Stimulated activated CD8-positive, alpha-beta memory T cell treated with anti-CD3 and anti-CD28 coated beads, Interleukin-12 subunit alpha, Interleukin-12 subunit beta, amount 100 ng/mL, for 24 hours (primary cell): ENCODE results near the gene MIS12.

Experiments used
- DNase-seq: peaks from one replicate; pipeline ENCODE4 v3.0.0-alpha.2; 2020; ENCODE audit errors: extremely low read depth

The MIS12 gene

GRCh38 chr17:5499476-5500231, 13.3 kb downstream of the MIS12 start:
- no peak for DNase-seq

GRCh38 chr17:5500247-5500588, 13.9 kb downstream of the MIS12 start:
- DNase-seq: no peak

- peak; percentile 50 for DNase-seq
These were observed 14.4 kb downstream of the MIS12 start for GRCh38 chr17:5500589-5501391.

DNA sequence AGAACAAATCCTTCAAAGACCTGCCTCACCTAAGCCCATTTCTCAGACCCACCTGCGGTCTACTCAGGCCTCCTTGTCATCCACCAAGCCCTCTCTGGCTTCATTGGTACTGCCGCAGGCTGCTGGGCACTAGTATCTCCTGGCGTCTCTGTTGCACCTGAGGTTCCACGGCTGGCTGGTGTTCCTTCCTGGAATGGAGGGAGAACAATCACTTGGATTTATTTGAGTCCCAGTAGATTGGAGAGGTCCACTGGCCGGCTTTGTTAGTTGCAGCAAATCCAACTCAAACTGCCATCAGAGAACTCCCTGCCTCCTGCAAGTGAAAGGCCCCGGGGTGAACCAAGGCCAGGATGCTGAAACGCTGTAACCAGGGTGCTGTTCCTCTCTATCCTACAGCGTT, 15.3 kb downstream of the MIS12 start:
- DNase-seq: no peak

DNA sequence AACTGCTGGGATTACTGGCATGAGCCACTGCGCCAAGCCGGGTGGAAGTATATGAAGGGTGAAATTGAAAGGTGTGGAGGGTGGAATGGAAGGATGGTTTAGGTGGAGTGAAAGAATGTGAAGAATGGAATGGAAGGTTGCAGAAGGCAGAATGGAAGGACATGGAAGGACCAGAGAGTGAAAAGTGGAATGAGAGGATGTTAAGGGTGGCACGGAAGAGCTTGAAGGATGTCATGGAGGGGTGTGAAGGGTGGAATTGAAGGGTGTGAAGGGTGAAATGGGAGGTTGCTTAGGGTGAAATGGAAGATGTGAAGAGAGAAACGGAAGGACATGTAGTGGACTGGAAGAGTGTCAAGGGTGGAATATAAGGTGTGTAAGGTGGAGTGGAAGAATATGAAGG, 16.2 kb downstream of the MIS12 start:
- DNase-seq: no peak

- no peak for DNase-seq
These were observed 19.9 kb downstream of the MIS12 start for GRCh38 chr17:5506307-5506706.

DNA sequence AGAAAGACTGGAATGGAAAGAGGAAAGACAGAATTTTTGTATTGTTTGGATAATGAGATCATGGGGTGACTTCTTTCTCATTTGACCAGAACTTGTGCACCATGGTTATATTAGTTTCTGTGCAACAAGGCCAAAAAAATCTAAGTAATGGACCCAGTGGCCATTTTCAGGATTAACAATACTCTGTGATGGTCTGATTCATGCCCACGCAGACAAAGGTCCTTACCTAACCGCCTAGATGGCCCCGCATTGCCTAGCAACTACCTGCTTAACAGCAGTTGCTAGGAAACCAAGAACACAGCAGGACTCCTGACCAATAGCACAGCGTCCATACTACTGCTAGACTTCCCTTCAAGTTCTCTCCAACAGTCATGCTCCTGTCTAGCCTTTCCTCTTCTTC, 22.4 kb downstream of the MIS12 start:
- DNase-seq: no peak

DNA sequence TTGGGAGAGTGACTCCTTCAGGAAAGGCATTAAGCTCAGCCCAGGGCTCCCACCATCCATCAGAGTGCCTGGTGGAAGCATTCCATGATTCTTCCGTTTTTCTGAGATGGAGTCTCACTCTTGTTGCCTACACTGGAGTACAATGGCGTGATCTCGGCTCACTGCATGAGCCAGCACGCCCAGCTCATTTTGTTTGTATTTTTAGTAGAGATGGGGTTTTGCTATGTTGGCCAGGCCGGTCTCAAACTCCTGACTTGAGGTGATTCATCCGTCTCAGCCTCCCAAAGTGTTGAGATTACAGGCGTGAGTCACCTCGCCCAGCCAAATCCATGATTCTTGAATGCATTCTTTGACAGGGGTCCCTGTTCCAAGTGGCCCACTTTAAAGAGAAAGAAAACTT, 23.1 kb downstream of the MIS12 start:
- DNase-seq: no peak

GRCh38 chr17:5510771-5511170, 24.4 kb downstream of the MIS12 start:
- DNase-seq: no peak

GRCh38 chr17:5511401-5512225, 25.2 kb downstream of the MIS12 start:
- no peak for DNase-seq

GRCh38 chr17:5513628-5514027, 27.3 kb downstream of the MIS12 start:
- no peak for DNase-seq

GRCh38 chr17:5514976-5515375, 28.6 kb downstream of the MIS12 start:
- DNase-seq: no peak

GRCh38 chr17:5516060-5516792, 29.9 kb downstream of the MIS12 start:
- no peak for DNase-seq

- DNase-seq: no peak
These were observed 36.1 kb downstream of the MIS12 start for GRCh38 chr17:5522476-5522875.

DNA sequence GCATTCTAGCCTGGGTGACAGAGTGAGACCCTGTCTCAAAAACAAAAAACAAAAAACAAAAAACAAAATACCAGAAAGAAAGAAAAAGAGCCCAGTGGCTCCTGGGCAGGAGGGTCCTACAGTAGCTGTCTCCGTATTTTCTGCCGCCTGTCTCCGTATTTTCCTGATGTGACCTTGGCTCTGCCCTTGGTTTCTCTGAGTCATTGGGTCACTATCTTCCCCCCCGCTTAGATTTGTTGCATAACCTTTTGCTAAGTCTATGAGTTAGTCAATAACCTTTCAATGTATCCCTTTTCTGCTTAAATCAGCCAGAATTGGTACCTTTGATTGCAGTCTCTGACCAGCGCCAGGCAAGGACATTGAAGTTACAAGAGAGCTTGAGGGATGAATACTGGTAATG, 36.9 kb downstream of the MIS12 start:
- no peak for DNase-seq

DNA sequence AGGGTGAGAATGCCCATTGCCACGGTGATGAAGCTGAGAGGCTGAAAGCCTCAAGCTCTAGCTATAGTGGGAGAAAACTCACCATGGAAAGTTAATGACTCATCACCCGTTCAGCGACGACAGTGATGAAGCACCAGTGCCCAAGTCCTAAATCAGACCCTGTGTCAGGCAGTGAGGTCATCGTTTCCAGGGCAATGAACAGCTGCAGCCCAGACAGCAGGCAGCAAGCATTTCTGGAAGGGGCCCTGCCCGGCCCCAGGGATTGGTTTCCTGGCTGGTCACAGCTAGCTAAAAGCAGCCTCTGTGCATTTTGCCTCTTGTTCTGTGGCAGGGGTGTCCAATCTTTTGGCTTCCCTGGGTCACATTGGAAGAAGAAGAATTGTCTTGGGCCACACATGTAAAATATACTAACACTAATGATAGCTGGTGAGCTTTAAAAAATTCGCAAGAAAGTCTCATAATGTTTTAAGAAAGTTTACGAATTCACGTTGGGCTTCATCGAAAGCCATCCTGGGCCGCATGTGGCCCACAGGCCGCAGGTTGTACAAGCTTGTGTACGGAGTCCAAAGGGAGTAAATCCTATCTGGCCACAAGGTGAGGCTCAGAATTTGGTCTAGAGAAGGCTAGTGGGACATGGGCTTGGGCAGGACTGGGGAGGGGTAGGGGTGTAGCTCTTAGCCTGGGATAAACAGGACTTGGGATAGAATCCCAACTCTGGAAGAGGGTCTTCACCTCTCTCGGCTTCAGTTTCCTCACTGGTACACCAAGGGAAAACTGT, 40.6 kb downstream of the MIS12 start:
- DNase-seq: peak; percentile 35

- DNase-seq: no peak
These were observed 41.4 kb downstream of the MIS12 start for GRCh38 chr17:5527601-5528250.

DNA sequence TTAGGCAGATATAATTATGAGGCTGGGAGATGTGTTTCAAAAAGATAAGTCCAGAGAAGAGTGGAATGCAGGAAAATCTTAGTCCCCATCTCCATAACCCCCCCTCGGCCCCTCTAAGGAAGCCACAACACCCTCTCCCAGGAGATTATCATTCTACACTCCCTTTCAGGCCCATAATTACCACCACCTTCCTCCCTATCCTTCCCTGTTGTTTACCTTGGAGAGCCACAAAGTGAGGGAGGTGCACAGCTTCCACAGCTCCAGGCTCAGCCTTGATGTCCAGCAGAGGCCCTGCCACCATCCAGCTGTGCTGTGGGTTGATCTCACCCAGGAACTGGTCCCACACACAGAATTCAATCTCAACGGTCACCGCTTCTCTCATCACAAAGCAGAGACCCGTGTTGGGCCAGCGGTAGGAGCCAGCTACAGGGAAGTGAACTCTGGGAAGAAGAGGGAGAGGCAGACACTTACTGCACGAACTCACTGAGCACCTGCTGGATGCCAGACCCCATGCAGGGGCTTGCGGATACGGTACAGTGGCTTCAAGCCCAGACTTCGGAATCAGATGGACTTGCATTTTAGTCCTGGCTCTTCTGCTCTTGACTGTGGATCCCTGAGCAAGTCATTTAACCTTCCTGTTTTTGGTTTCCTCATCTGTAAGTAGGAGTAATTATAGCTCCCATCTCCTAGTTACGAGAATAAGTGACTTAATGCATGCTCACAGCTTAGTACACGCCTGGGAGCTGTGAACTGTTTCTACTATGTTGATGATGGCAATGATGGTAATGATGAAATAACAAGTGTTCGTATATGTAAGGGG, 44.1 kb downstream of the MIS12 start:
- DNase-seq: no peak

- DNase-seq: no peak
These were observed 44.7 kb downstream of the MIS12 start for GRCh38 chr17:5531085-5531418.

GRCh38 chr17:5532581-5532980, 46.2 kb downstream of the MIS12 start:
- DNase-seq: no peak
